Activated gamma-delta T cell treated with Interleukin-2 at 50 U/mL for 16 hours (primary cell): ENCODE data around the gene TMTC1.

Experiments
- DNase-seq: peaks from one replicate; pipeline ENCODE4 v3.0.0-alpha.2; 2020

TMTC1 gene

DNA sequence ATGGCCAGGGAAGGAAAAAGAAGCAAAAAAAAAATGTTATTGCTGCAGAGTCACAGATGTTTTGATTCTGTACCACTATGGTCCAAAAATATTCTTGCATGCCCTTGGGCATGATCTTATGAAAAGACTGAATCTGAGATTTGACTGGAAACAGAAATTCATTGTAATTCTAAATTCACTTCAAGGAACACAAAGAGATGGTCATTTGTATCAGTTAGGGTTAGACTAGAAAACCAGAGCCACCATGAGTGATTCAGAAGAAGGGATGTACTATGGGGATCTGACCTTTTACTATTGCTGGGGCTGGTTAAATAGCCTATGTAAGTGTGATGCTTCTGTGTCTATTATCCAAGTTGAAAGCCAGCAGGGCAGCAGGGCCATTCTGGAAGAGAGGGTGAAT, 5.2 kb downstream of the TMTC1 start:
- no peak for DNase-seq

DNA sequence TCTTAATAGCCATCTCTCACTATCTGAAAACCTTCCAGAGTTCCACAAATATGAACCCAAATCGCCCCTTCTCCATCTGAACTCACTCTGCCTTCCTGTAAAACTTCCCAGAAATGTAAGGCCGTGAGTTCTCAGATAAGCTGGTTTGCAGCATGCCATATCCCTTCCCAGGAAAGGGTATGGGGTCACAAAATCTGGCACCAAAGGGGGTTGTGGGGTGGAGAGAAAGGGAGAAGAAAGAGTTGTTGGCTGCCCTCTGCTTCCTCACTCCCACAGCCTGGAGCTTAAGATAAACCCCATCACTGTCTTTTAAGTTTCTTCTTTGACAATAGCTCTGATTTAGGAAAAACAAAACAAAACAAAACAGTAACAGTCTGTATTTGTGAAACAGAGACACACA, 10.7 kb downstream of the TMTC1 start:
- DNase-seq, result no peak

DNA sequence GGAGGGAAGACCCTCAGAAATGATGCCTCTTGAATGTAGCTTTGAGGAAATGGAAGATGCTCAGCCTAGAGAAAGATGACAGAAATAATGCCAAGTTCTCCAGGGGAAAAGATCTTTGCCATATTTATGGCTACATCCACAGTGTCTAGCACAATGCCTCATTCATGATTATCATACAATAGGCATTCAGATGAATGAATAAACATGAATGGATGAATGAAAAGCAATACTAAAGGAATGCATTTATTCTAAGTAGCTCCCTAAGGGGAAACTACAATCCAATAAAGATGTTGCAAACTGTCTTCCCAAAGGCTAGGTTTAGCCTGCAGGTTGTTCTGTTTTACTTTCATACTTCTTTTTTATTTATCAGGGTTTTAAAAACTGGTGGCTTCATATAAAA, 12.0 kb downstream of the TMTC1 start:
- no peak for DNase-seq

DNA sequence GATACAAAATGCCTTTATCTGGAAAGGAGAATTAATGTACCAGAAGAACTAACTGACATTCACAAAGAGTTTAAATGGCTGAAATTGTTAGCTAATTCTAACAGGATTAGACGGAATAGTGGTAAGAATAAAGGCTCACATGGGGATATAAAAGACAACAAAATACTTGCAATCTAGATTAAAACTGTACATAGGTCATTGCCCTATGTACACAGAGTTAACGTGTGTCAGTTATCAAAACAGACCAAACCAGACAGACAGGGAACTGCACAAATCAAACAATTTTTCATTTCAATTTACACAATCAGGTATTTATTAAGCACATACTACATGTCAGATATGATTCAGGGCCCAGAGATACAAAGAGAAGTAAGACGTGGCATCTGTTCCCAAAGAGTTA, 12.6 kb downstream of the TMTC1 start:
- no peak for DNase-seq

- DNase-seq, result no peak
Measured at GRCh38 chr12:29769162-29769858, 14.4 kb downstream of the TMTC1 start.

DNA sequence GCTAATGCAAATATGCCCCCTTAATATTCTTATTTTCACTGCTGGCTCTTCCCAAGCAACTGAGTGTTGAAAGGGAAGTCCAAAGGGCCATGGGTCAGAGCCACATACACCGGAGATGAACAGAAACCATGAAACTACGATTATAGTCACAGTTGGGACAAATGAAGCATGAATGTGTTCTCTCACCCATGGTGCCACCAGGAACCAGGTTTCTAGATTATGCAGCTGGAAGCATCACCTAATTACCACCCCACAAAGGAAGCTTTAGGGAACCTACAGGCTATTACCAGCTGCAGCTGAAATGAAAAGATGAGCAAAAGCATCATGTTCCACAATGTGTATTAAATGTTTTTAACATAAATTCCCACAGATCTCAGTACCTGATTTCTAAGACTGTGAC, 15.4 kb downstream of the TMTC1 start:
- no peak for DNase-seq

DNA sequence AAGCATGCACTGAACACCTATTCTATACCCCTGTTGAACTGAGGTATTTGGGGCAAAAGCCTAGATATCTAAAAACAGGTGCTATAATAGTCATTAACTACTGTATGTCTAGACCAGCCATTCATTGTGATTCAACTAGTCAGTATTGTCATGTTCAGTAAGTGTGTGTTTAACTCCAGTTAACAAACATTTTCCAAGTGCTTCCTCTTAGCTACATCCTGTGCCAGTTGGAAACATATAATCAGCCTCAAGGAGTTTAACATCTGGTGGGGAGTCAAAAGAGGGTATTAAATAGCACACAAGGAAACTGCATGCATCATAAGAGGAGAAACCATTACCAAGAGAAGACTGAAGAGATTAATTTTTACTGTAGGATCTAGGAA, 20.4 kb downstream of the TMTC1 start:
- DNase-seq, result no peak

DNA sequence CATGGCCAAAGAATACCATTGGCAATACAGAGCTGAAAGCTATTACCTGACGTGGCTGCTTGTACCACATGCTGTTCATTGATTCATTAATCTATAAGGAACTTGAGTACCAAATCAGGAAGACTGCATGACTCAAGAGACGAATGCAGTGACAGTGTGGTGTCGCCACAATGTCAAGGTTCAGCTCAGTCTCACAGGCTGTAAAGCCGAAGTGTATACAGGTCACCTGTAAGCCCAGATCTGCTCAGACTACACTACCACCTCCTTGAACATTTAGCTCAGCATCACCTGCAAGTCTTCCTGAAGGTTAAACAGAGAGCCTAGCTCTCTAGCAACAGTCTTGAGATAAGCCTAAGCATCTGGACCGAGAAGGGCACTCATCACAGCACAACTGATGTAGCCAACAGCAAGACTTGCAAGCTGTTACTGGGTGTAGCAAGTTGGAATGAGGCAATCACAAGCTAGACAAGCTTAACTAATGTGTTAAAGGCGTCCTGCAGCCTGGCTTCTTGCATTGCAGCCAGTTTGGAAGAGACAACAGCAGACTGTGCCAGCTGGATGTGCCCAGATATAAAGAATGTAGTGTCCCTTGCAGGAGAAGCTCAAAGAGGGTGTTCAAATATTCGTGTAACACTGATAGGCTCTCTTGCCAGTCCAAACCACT, 21.0 kb downstream of the TMTC1 start:
- no peak for DNase-seq

DNA sequence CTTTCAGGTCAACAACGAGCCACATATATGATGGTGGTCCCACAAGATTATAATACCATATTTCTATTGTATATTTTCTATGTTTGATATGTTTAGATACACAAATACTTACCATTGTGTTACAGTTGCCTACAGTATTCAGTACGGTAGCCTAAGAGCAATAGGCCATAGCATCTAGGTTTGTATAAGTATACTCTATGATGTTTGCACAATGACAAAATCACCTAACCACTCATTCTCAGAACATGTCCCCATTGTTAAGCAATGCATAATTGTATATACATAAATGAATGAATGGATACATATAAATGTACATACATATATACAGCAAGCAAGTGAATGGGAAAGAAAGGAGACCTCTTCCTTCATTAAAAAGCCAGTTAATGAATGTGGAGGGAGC, 23.8 kb downstream of the TMTC1 start:
- no peak for DNase-seq

DNA sequence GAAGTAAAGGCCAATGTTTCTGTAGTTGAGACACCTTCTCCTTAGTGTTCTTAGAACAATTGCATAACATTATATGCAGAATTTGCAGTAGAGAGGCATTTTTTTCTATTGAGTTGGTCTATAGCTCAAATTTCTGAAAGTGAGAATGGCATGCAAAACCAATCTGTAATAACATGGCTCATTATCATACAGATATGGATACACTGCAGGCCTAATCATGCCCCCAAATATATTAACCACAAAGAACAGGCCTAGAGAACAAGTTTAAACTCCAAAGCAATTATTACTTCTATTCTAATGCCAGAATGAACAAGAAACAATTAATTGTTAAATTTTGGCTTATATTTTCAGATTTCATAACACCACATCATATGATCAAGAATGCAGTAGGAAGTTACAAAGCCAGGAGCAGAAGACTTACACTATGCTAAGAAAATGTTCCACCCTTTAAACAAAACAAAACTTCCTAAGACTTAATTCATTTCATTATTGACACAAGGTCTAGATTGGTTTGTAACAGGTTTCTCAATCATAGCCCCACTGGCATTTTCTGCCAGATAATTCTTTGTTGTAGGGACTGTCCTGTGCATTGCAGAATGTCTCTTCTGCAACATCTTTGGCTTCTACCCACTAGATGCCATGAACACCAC, 26.9 kb downstream of the TMTC1 start:
- DNase-seq, result no peak

- no peak for DNase-seq
Measured at GRCh38 chr12:29754235-29755189, 29.2 kb downstream of the TMTC1 start.

DNA sequence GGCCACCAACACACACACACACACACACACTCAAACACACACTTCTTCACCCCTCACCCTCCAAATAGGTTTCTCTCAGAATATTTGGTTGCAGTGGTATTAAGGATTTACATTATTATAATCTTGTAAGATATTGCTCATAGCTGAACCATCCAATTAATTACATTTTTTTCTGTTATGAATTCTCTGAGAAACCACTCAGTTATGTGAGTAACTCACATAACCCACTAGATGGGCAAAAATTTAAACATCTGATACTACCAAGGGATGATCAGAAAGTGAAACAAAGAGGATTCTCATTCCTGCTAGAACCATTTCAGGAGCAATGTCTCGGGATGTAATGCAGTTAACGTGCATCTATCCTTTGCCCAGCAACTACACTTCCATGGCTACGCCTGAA, 31.6 kb downstream of the TMTC1 start:
- no peak for DNase-seq

DNA sequence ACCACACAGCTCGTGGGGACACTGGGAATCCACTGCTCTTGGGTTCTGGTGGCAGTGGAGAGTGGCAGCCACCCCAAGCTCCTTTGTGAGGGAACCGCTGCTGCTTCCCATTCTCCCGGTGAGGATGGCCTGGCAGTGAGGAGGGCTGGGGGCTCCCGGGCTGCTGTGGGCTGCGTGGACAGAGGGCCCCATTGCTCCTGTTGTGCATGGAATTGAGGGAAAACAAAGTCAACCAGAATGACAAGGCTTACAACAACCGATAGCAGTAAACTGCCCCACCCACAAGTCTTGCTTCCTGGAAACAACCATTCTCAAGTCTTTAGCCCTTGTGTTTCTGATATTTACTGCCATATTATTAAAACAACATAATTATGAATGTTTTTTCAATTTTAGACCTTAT, 32.1 kb downstream of the TMTC1 start:
- DNase-seq, result no peak

GRCh38 chr12:29750928-29751220, 32.9 kb downstream of the TMTC1 start:
- no peak for DNase-seq

DNA sequence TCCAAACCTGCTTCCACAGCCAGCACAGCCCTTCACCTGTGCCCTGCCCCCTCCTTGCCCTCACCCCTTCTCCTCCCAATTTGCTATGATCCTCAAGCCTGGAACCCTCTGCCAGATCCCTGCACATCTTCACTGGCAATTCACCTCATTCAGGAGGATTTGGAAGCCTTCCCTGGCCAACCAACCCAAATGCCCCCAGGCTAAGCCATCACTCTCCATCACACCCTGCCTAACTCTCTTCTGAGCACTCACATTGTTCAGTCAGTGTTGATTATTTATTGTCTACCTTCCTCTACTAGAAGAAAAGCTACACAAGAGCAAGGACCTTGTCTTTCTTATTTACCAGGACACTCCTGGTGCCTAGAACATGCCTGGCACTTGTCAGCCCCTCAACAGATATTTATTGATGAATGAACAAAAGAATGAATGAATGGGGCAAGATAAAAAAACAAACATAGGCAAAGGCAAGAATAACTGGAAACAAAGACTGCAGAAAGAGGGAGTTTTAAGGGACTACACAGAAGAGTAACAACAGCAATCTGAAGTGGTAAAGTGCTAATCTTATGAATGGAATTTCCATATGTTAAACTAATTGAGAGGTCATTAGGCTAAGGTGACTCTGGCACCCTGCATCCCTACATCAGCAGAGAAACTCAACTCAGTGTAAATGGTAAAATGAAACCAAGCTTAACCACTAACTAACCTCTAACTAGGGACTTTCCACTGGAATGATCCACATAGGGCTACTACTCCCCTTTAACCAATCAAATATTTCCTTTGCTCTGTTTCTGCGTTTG, 33.4 kb downstream of the TMTC1 start:
- no peak for DNase-seq

DNA sequence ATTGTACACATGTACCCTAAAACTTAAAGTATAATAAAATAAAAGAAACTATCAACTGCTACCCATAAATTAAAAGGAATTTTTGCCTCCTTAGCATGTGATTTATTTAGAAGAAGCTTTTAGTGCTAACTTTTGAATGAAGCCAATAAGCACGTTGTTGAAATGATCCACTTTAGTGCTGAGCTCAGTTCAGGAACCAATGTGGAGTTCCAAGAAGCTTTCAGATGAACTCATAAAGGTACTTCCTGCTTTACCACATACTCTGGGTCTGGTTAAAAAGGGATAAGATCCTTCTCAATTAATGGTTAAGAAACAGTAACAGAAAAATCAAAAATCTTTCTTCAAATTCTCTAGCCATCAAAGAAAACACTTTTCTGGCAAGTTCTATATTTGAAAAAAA, 39.4 kb downstream of the TMTC1 start:
- no peak for DNase-seq

- no peak for DNase-seq
Measured at GRCh38 chr12:29743801-29744200, 39.9 kb downstream of the TMTC1 start.

DNA sequence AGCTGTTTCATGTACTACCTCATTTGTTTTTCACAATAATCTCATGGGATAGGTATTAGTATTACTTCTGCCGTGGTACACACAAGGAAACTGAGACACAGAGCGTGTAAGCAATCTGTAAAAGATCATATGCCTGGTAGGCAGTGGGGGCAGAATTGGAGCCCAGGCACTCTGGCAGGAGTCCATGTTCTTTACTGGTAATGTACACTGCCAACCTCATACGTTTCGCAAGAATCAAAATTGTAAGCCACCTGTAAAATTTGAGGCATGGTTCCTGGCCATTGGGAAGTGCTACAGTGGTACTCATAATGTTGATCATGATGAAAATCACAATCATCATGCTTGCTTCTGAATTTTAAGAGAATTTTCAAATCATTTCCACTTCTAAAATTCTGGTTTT, 40.7 kb downstream of the TMTC1 start:
- DNase-seq, result no peak

DNA sequence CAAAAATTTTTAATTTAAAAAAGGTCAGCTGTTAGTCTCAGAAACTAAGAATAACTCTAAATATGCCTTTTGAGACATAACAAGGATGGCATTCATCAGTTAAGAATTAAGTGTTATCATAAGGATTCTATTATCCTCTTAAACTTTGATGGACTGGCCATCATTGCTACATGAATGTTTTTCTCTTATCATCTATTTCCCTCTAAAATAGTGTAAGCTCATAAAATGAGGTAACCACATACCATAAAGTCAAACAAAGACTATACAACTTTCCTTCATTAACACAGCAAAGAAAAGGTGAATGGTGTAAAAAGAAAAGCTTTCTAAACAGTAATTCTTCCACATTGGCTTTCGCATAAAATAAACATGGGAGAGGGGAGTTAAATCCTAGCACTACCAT, 41.1 kb downstream of the TMTC1 start:
- DNase-seq, result no peak

- no peak for DNase-seq
Measured at GRCh38 chr12:29741342-29742241, 42.1 kb downstream of the TMTC1 start.

DNA sequence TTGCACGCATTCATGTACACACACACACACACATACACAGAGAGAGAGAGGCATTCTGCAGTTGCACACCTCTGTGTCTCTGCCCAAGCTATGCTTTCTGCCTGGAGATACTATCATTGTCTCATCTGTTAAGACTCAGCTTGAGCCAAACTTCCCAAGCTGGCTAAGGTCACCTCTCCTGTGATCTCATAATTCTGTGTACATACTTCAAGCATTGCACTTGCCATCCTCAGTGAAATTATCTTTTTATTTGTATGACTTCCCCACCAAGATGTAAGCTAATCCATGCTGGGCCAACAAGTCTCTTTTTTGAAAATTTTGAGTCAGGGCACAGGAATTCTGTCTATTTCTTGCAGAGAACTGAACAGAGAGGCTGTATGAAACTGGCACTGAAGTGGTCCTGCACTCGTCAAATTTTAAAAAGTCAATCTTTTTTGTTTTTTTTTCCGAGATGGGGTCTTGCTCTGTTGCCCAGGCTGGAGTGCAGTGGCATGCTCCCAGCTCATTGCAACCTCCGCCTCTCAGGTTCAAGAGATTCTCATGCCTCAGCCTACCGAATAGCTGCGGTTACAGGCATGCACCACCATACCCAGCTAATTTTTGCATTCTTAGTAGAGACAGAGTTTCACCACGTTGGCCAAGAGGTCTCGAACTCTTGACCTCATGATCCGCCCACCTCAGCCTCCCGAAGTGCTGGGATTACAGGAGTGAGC, 44.3 kb downstream of the TMTC1 start:
- DNase-seq, result no peak
